Stimulated activated CD8-positive, alpha-beta memory T cell treated with anti-CD3 and anti-CD28 coated beads, Interleukin-12 subunit alpha, Interleukin-12 subunit beta, amount 100 ng/mL, for 1 hour (primary cell): ENCODE measurements around the gene FAM120C.

Experiments
- DNase-seq: peaks from one replicate; pipeline ENCODE4 v3.0.0-alpha.2; 2020; ENCODE audit warnings: low read depth

The FAM120C gene

DNA sequence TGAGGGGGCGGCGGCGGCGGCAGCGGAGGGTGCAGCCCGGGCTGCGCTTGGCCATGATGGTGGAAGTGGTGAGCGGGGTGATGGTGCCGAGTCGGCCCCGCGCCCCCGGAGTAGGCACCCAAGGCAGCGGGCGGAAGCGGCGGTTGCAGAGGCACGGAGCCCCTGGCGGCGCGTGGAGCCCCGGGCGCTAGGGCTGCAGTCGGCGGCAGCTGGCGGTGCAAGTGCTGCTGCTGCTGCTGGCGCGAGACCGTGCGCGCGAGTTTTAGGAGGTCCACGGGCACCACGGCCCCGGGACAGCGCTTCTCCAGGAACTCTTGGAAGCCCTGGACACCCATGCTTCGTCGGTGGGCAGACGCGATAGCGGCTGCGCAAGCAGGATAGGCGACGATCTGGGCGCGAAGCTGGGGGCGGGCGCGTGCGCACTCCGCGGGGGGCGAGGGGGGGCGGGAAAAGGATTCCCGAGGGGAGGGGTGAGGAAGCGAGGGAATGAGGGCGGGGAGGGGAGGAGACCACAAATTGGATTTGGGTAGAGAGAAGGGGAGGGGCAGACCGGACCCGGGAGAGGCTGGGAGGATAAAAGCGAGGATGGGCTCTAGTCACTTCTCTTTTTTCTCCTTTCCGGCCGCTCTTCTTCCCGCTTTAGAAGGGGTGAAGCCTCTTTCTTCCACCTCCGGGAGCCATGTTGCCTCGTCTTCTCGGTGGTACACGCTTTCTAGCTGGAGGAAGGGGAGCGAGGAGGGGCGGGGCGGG lies at the start of gene FAM120C:
FAM120C (minus strand) TSS at position 391 of the 750 bp plus-strand sequence; CDS start at position 335, 56 bp downstream.
- DNase-seq: peak; percentile 35

- DNase-seq: no peak
Measured at GRCh38 chrX:54230435-54231148, 47.5 kb upstream of the FAM120C start.

DNA sequence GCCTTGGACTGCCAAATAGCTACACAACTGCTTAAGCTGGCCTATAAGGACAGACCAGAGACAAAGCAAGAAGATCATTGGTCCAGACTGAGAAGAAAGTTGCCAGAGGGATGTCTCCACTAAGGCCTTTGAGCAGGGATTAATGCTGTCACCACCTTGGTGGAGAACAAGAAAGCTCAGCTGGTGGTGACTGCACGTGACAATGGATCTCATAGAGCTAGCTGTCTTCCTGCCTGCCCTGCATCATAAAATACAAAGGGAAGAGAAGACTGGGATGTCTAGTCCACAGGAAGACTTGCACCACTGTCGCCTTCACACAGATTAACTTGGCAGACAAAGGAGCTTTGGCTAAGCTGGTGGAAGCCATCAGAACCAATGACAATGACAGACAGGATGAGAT lies 40.5 kb upstream of the FAM120C start:
- no peak for DNase-seq

DNA sequence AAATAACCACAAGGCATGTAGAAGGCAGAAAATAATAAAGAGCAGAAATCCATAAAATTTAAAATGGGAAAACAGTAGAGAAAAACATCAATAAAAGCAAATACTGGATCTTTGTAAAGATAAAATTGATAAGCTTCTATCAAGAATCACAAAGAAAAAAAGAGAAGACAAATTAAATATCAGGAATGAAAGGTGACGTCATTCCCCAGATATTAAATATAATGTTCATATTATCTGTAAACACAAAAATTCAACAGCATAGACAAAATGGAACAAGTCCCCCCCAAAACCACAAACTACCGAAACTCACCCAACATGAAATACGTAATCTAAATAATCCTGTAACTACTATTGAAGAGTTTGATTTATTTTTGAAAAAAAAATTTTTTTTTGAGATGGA lies 30.5 kb upstream of the FAM120C start:
- no peak for DNase-seq

DNA sequence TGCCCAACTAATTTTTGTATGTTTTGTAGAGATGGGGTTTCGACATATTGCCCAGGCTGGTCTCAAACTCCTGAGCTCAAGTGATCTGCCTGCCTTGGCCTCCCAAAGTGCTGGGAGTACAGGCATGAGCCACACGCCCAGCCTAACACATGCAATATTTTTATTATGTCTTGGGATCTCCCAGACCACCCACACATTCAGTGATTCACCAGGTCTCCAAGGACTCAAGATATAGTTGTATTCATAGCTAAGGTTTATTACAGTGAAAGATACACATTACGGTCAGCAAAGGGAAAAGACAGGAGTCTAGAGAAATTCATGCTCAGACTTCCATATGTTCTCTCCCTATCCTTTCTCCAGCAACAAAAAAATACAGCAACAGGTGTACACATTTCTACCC lies 25.5 kb upstream of the FAM120C start:
- DNase-seq: no peak

DNA sequence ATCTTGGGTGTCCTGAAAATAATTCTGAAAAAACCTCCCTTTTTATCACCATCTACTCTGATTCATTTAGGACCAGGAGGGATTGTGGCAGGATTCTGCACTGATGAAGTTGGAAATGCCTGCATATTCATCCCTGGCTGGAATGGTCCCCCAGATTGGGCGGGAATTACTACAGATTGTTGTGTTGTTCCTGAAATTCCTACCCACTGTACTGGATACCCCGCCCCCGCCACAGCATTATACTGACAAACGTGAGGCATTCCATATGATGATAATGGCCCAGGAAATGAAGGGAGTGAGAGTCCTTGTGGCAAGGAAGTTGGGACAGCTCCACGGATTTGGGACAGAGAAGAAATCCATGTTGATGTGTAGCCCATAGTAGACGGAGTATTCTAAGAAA lies 15.2 kb upstream of the FAM120C start:
- DNase-seq: no peak

- no peak for DNase-seq
Measured at GRCh38 chrX:54194982-54195588, 12.0 kb upstream of the FAM120C start.

- DNase-seq: no peak
Measured at GRCh38 chrX:54193085-54193821, 10.2 kb upstream of the FAM120C start.

GRCh38 chrX:54184474-54184873 lies 1.4 kb upstream of the FAM120C start:
- DNase-seq: no peak

DNA sequence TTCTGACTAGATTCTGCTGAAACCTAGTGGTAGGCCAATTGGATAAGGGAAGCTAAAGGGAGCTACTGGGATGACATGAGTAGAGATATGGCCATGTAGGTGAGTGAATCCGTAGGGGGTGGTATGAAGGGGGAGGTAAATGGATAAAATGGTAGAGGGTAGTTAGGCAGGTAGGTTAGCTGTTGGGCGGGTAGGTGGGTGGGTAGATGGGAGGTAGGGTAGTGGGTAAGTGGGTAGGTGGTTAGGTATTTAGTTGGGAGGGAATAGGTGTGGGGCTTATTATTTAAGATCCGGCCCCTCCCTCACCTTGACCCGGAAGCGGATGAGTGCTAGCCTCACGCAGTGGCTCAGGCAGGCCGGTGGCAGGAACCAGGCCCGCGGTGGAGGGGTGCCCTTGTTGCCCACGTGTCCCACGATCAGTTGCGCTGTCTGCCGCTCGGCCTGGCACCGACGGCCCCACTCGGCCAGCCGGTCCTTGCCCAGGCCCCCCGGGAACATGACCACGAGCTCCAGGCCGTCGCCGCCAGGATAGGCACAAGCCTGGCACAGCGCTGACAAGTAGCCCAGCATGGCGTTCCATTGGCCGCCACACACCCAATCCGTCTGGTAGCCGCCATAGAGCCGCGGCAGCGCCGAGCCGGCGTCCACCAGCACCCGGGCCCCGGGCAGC lies 725 bp downstream of the FAM120C start:
- peak; percentile 36 for DNase-seq

GRCh38 chrX:54181202-54181953 lies 1.7 kb downstream of the FAM120C start:
- no peak for DNase-seq

DNA sequence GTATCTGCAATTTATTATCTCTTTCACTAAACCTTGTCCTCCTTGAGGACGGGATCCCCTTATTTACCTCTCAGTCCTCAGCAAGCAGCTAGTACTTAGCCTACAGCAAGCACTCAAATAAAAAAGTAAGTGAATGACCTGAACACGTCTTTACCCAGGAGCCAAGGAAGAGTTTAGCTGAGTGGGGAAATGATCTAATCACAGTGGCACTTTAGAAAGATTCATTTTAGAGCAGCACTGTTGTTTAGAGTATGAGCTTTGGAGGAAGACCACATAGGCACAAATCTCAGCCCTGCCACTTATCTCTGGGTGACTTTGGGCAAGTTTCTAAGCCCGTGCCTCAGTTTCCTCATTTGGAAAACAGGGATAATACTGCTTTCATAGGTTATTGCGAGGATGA lies 2.7 kb downstream of the FAM120C start:
- no peak for DNase-seq

DNA sequence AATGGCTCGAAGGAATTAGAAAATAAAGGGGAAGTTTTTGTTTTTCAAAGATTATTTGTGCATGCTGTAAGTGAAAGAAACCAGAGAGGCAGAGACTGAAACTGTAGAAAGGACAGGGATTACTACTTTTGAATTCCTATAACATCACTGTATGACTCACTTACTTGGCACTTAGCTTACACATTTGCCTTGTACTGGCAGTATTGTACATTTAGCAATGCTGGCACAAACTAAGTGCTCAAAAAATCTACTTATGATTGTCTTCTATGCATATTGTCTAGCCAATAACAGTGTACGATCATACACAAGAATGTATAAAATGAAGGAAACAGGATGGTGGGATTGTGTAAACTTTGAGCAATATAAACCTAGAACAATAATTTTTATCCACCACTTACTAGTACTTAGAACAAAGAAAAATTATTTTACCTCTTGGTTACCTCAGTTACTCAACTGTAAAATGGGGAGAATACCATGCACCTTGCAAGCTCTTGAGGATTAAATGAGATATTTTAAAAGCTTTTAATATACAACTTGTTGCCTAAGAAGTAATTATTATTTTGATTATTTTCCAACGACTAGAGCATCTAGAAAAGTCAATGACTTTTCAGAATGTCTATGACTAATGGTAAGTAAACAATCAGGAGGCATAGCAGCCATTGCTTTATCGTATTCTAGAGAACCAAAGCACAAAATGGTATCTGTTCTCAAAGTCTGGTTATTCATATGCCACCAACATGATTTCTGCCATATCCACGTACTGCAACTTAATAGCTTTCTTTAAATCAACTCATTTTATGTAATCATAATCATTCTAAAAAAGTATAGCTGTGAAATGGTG lies 4.7 kb downstream of the FAM120C start:
- DNase-seq: no peak

- no peak for DNase-seq
Measured at GRCh38 chrX:54177306-54177705, 5.7 kb downstream of the FAM120C start.

GRCh38 chrX:54173791-54174190 lies 9.3 kb downstream of the FAM120C start:
- DNase-seq: no peak

GRCh38 chrX:54172455-54172854 lies 10.6 kb downstream of the FAM120C start:
- DNase-seq: no peak

- no peak for DNase-seq
Measured at GRCh38 chrX:54171527-54172250, 11.4 kb downstream of the FAM120C start.

DNA sequence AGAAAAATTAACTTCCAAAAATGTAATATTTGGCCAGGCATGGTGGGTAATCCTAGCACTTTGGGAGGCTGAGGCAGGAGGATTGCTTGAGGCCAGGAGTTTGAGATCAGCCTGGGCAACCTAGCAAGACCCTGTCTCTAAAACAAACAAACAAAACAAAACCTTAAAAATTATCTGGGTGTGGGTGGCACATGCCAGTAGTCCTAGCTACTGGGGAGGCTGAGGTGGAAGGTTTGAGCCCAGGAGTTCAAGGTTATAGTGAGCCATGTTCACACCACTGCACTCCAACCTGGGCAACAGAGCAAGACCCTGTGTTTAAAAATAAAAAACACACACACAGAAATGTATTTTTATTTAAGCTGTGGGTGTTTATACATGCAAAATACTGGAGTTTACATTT lies 12.0 kb downstream of the FAM120C start:
- no peak for DNase-seq

GRCh38 chrX:54166915-54167314 lies 16.1 kb downstream of the FAM120C start:
- no peak for DNase-seq

DNA sequence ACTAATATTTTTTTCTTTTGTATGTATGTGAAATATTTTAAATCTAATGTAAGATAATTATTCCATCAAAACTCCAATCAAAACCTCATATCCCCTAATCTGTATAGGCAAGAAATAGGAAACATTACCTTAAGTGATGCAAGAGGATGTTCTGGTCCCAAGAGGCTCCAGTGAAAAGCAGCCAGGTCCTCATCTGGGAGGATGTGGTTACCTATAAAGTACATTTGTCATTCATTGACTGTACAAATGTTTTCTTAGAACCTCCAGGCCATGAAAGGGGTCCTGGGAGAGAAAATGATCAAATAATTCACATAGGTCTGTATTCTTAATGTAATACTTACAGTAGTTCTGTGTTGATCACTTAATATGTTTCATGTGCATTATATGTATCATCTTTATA lies 25.5 kb downstream of the FAM120C start:
- no peak for DNase-seq
